Colonic mucosa (tissue), 4 donors: ENCODE data around the gene STK39. TPM values are rescaled to one million over a fixed set of nuclear protein-coding genes. Genes with fewer than 3 reads are reported as not detected.

ENCODE experiments used
- DNase-seq: peaks from one replicate; pipeline ENCODE4 v3.0.0-alpha.2; 2020
- H3K27ac ChIP-seq: fragments of 200-600 bp; one replicate; pipeline ENCODE4 v1.8.0; 2021
- H3K27me3 ChIP-seq: fragments of 200-600 bp; one replicate; pipeline ENCODE4 v1.8.0; 2021
- H3K36me3 ChIP-seq: fragments of 200-600 bp; one replicate; pipeline ENCODE4 v1.8.0; 2021
- H3K4me1 ChIP-seq: fragments of 200-600 bp; one replicate; pipeline ENCODE4 v1.8.0; 2021; ENCODE audit warnings: mild to moderate bottlenecking
- H3K4me3 ChIP-seq: fragments of 200-600 bp; one replicate; pipeline ENCODE4 v1.8.0; 2021
- H3K9ac ChIP-seq, 2 donors: one replicate each; pipeline ENCODE4 v1.7.0; 2013; ENCODE audit warnings: control low read depth in 2 of 2, low read depth in 2 of 2, low read length in 2 of 2
- H3K9me3 ChIP-seq: fragments of 200-600 bp; one replicate; pipeline ENCODE4 v1.8.0; 2021
- CTCF ChIP-seq: fragments of 200-600 bp; IDR thresholded peaks from one replicate; pipeline ENCODE4 v1.8.0; 2022; ENCODE audit warnings: antibody characterized with exemption, mild to moderate bottlenecking
- intact Hi-C: fragments of 100-400 bp; cut with DNase I; formaldehyde crosslinking; loops from one replicate; pipeline ENCODE4 v1.14.1; 2022
- total RNA-seq, 2 donors: library from RNA; stranded (reverse); fragmentation: NEBNext Ultra II Directional in 1 of 2; extraction: Animal tissue kit (Norgen Biotek cat#: 25700) in 1 of 2; gene quantifications; one replicate each; pipeline ENCODE4 v1.2.1, GENCODE V29; 2021
- donor health status: healthy.
- donor health status: DM: no; HTN: no; CAD: no.
- donor health status: DM: no; HTN: no; CAD: no.

The STK39 gene
- total RNA-seq, 2 donors from 2014 or later: 35.9 to 41.2 TPM

- TF ChIP-seq CTCF: no peak
- no peak overlapping the region for H3K27ac ChIP-seq
- DNase-seq: no peak
- intact Hi-C loops: no loop called here
- H3K9ac ChIP-seq: no peak overlapping the region
- no peaks in the 10 kb centered on the region for H3K4me1 ChIP-seq
- peaks cover 3% of the 10 kb centered on the region for H3K36me3 ChIP-seq
- H3K4me3 ChIP-seq: no peak overlapping the region
- no peaks in the 10 kb centered on the region for H3K9me3 ChIP-seq
- no peaks in the 10 kb centered on the region for H3K27me3 ChIP-seq
Measured at GRCh38 chr2:168155680-168156079, 91.7 kb downstream of the STK39 start.

GRCh38 chr2:168155046-168155445 is 92.3 kb downstream of the STK39 start:
- no peak for DNase-seq
- Histone ChIP-seq H3K4me1 (no peaks in the 10 kb centered on the region), H3K9me3 (no peaks in the 10 kb centered on the region), H3K36me3 (peaks cover 3% of the 10 kb centered on the region), H3K9ac (no peak overlapping the region), H3K27me3 (no peaks in the 10 kb centered on the region), H3K4me3 (no peak overlapping the region), H3K27ac (no peak overlapping the region)
- no peak for TF ChIP-seq CTCF
- intact Hi-C loops: no loop called here

- no peaks in the 10 kb centered on the region for H3K27me3 ChIP-seq
- no peak for DNase-seq
- intact Hi-C loops: no loop called here
- no peak overlapping the region for H3K9ac ChIP-seq
- H3K9me3 ChIP-seq: no peaks in the 10 kb centered on the region
- H3K4me3 ChIP-seq: no peak overlapping the region
- no peak for TF ChIP-seq CTCF
- H3K4me1 ChIP-seq: no peaks in the 10 kb centered on the region
- H3K36me3 ChIP-seq: no peaks in the 10 kb centered on the region
- H3K27ac ChIP-seq: no peak overlapping the region
Measured at GRCh38 chr2:168152902-168153530, 94.4 kb downstream of the STK39 start.

GRCh38 chr2:168149986-168150385 is 97.4 kb downstream of the STK39 start:
- Histone ChIP-seq H3K4me3 (no peak overlapping the region), H3K4me1 (no peaks in the 10 kb centered on the region), H3K9me3 (no peaks in the 10 kb centered on the region), H3K36me3 (no peaks in the 10 kb centered on the region), H3K9ac (no peak overlapping the region), H3K27me3 (no peaks in the 10 kb centered on the region), H3K27ac (no peak overlapping the region)
- no peak for TF ChIP-seq CTCF
- DNase-seq: no peak
- intact Hi-C loops: no loop called here

GRCh38 chr2:168149150-168149974 is 98.0 kb downstream of the STK39 start:
- H3K36me3 ChIP-seq: no peaks in the 10 kb centered on the region
- no peaks in the 10 kb centered on the region for H3K4me1 ChIP-seq
- intact Hi-C loops: no loop called here
- no peak for DNase-seq
- no peaks in the 10 kb centered on the region for H3K27me3 ChIP-seq
- H3K27ac ChIP-seq: no peak overlapping the region
- no peaks in the 10 kb centered on the region for H3K9me3 ChIP-seq
- no peak for TF ChIP-seq CTCF
- H3K4me3 ChIP-seq: no peak overlapping the region
- H3K9ac ChIP-seq: no peak overlapping the region
